ENCODE results near the gene ASGR2. TPM values are rescaled to one million over a fixed set of nuclear protein-coding genes. Genes with fewer than 3 reads are reported as not detected.

Gene ASGR2
- total and polyA plus RNA-seq, 2 of the 13 experiments (the other 11 are each of a cell fraction or from before 2014, with no cell fraction given) = 320 to 754 TPM

- 0 out of 2 replicates have a peak, but pooled peaks have one; percentile 33 for TF ChIP-seq ZNF138 (CRISPR knock-in tag; IDR thresholded peaks at IDR 0.05; ENCODE audit: low read depth)
- TF ChIP-seq ZNF557 (CRISPR knock-in tag; IDR thresholded peaks at IDR 0.05) = 0 out of 2 replicates have a peak, but pooled peaks have one; percentile 13
- peak; percentile 64 for TF ChIP-seq NRL (CRISPR knock-in tag; IDR thresholded peaks at IDR 0.05; ENCODE audit: borderline replicate concordance)
- TF ChIP-seq AGO2 (optimal IDR thresholded peaks at IDR 0.05; ENCODE audit: low read depth, low read length) = peak; percentile 77
- TF ChIP-seq TGIF2 (CRISPR knock-in tag; IDR thresholded peaks at IDR 0.05) = peak; percentile 11; the same call in 1 of the 2 replicates
- TF ChIP-seq ZNF274 (CRISPR knock-in tag; IDR thresholded peaks at IDR 0.05) = no peak; the same call in 1 of the 2 replicates
- no peak for TF ChIP-seq ZSCAN12 (CRISPR knock-in tag; IDR thresholded peaks at IDR 0.05)
- no peak for TF ChIP-seq NFRKB (IDR thresholded peaks at IDR 0.05)
- TF ChIP-seq, protein P1, sequence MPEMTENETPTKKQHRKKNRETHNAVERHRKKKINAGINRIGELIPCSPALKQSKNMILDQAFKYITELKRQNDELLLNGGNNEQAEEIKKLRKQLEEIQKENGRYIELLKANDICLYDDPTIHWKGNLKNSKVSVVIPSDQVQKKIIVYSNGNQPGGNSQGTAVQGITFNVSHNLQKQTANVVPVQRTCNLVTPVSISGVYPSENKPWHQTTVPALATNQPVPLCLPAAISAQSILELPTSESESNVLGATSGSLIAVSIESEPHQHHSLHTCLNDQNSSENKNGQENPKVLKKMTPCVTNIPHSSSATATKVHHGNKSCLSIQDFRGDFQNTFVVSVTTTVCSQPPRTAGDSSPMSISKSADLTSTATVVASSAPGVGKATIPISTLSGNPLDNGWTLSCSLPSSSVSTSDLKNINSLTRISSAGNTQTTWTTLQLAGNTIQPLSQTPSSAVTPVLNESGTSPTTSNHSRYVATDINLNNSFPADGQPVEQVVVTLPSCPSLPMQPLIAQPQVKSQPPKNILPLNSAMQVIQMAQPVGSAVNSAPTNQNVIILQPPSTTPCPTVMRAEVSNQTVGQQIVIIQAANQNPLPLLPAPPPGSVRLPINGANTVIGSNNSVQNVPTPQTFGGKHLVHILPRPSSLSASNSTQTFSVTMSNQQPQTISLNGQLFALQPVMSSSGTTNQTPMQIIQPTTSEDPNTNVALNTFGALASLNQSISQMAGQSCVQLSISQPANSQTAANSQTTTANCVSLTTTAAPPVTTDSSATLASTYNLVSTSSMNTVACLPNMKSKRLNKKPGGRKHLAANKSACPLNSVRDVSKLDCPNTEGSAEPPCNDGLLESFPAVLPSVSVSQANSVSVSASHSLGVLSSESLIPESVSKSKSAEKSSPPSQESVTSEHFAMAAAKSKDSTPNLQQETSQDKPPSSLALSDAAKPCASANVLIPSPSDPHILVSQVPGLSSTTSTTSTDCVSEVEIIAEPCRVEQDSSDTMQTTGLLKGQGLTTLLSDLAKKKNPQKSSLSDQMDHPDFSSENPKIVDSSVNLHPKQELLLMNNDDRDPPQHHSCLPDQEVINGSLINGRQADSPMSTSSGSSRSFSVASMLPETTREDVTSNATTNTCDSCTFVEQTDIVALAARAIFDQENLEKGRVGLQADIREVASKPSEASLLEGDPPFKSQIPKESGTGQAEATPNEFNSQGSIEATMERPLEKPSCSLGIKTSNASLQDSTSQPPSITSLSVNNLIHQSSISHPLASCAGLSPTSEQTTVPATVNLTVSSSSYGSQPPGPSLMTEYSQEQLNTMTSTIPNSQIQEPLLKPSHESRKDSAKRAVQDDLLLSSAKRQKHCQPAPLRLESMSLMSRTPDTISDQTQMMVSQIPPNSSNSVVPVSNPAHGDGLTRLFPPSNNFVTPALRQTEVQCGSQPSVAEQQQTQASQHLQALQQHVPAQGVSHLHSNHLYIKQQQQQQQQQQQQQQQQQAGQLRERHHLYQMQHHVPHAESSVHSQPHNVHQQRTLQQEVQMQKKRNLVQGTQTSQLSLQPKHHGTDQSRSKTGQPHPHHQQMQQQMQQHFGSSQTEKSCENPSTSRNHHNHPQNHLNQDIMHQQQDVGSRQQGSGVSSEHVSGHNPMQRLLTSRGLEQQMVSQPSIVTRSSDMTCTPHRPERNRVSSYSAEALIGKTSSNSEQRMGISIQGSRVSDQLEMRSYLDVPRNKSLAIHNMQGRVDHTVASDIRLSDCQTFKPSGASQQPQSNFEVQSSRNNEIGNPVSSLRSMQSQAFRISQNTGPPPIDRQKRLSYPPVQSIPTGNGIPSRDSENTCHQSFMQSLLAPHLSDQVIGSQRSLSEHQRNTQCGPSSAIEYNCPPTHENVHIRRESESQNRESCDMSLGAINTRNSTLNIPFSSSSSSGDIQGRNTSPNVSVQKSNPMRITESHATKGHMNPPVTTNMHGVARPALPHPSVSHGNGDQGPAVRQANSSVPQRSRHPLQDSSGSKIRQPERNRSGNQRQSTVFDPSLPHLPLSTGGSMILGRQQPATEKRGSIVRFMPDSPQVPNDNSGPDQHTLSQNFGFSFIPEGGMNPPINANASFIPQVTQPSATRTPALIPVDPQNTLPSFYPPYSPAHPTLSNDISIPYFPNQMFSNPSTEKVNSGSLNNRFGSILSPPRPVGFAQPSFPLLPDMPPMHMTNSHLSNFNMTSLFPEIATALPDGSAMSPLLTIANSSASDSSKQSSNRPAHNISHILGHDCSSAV (CRISPR knock-in tag; IDR thresholded peaks at IDR 0.05; ENCODE audit: borderline replicate concordance) = no peak
- no peak; the same call in 1 of the 2 replicates for TF ChIP-seq ZNF264 (CRISPR knock-in tag; IDR thresholded peaks at IDR 0.05)
- peak; percentile 19; the same call in 1 of the 2 replicates for TF ChIP-seq ZNF670 (CRISPR knock-in tag; IDR thresholded peaks at IDR 0.05; ENCODE audit: borderline replicate concordance)
- no peak for TF ChIP-seq ZNF33A (CRISPR knock-in tag; IDR thresholded peaks at IDR 0.05; ENCODE audit: borderline replicate concordance)
- peak; percentile 97 for TF ChIP-seq HNF4G (IDR thresholded peaks at IDR 0.05; ENCODE audit: borderline replicate concordance, low read depth, low read length)
- peak; percentile 74; the same call in 1 of the 2 replicates for TF ChIP-seq HNF4G (CRISPR knock-in tag; IDR thresholded peaks at IDR 0.05; ENCODE audit: borderline replicate concordance, low read depth)
- TF ChIP-seq ZNF749 (CRISPR knock-in tag; IDR thresholded peaks at IDR 0.05; ENCODE audit: borderline replicate concordance) = peak; percentile 91; the same call in 1 of the 2 replicates
- no peak for TF ChIP-seq TRIM24 (CRISPR knock-in tag; IDR thresholded peaks at IDR 0.05)
- TF ChIP-seq EEA1 (CRISPR knock-in tag; IDR thresholded peaks at IDR 0.05; ENCODE audit: borderline replicate concordance) = no peak; the same call in 1 of the 2 replicates
- peak; percentile 75 for TF ChIP-seq FOXA3 (CRISPR knock-in tag; IDR thresholded peaks at IDR 0.05)
- TF ChIP-seq POLR2AphosphoS2 (IDR thresholded peaks at IDR 0.05; ENCODE audit: low read depth, low read length) = no peak
- TF ChIP-seq MXD1 (CRISPR knock-in tag; IDR thresholded peaks at IDR 0.05) = no peak
- peak; percentile 57 for TF ChIP-seq RXRA (CRISPR knock-in tag; IDR thresholded peaks at IDR 0.05)
- no peak for TF ChIP-seq ZNF850 (CRISPR knock-in tag; conservative IDR thresholded peaks at IDR 0.05)
These were observed at the start of gene ASGR2 (continued) for GRCh38 chr17:7114241-7114874.
